HepG2 (cell line): Measurements from ENCODE around the gene ETV3L. TPM values are rescaled to one million over a fixed set of nuclear protein-coding genes. Genes with fewer than 3 reads are reported as not detected.

Experiments used
- ATAC-seq: fragments of 200-7000 bp; cut with Tn5 transposase; 3 replicates; pipeline ENCODE4 v1.9.1; 2020; ENCODE audit warnings: mild to moderate bottlenecking, moderate library complexity
- BruUV-seq: library from RNA; stranded (reverse); fragments of 400-500 nt; replicated peaks from 2 replicates; lab custom pipeline; 2021; lab: Mats Ljungman, UMichigan
- CTCF ChIA-PET: fragments of 300-600 bp; formaldehyde crosslinking; extraction: SDS; loops from one replicate; lab custom pipeline; 2021; ENCODE audit warnings: low total read pairs, inconsistent platforms, low intra/inter-chr PET ratio; lab: Yijun Ruan, JAX
- POLR2A ChIA-PET: fragments of 350-600 bp; sonication (Branson Sonifier 250); formaldehyde crosslinking; loops from one replicate; lab custom pipeline; 2020; ENCODE audit warnings: antibody characterized with exemption, inconsistent platforms; lab: Yijun Ruan, JAX
- DNase-seq: peaks from one replicate; pipeline ENCODE4 v3.0.0-alpha.2; 2015; ENCODE audit warnings: low spot score
- FAIRE-seq: peaks from 3 replicates; lab custom pipeline; 2011; peaks lifted over from hg19 to GRCh38; lab: Jason Lieb, UNC
- H2AFZ ChIP-seq: one replicate; pipeline ENCODE4 v1.6.1; 2011; ENCODE audit warnings: low read length, inconsistent platforms
- H3K27ac ChIP-seq: fragments of 300-600 bp; 3 replicates; pipeline ENCODE4 v1.8.0; 2011; ENCODE audit warnings: mixed run types, mild to moderate bottlenecking, mixed read lengths, low read length, inconsistent platforms; ENCODE audit not compliant: insufficient read depth; ENCODE audit errors: extremely low read length
- H3K27me3 ChIP-seq, 2 experiments: fragments of 200-600 bp in 1 of 2; 2 replicates in 1 of 2; 3 replicates in 1 of 2; pipeline versions ENCODE4 v1.6.0 to v1.8.0; 2011; ENCODE audit warnings: low read length in 2 of 2, mild to moderate bottlenecking in 2 of 2, moderate library complexity in 2 of 2, inconsistent platforms in 1 of 2; ENCODE audit not compliant: insufficient read depth in 2 of 2, control insufficient read depth in 1 of 2
- H3K36me3 ChIP-seq, 2 experiments: fragments of 200-600 bp in 1 of 2; replicated peaks in 1 of 2; 2 replicates in 1 of 2; 3 replicates in 1 of 2; pipeline versions ENCODE4 v1.5.1 to v1.8.0; 2011; ENCODE audit warnings: low read length in 2 of 2, inconsistent platforms in 1 of 2; ENCODE audit not compliant: insufficient read depth in 2 of 2, control insufficient read depth in 1 of 2
- H3K4me1 ChIP-seq: 2 replicates; pipeline ENCODE4 v1.5.1; 2012; ENCODE audit warnings: low read length, inconsistent platforms; ENCODE audit not compliant: insufficient read depth
- H3K4me2 ChIP-seq: 2 replicates; pipeline ENCODE4 v1.6.0; 2011; ENCODE audit warnings: low read depth, low read length, inconsistent platforms
- H3K4me3 ChIP-seq, 3 experiments: fragments of 200-600 bp in 1 of 3; sonication (generic), shearing (Covaris generic) in 1 of 3; replicated peaks in 1 of 3; 2 replicates each; pipeline ENCODE4 v1.5.1; 2011 to 2016; ENCODE audit warnings: low read length in 3 of 3, inconsistent platforms in 2 of 3, low read depth in 2 of 3, mild to moderate bottlenecking in 2 of 3, control low read depth in 1 of 3, mixed read lengths in 1 of 3; ENCODE audit not compliant: insufficient read depth in 1 of 3
- H3K79me2 ChIP-seq: one replicate; pipeline ENCODE4 v1.6.1; 2011; ENCODE audit warnings: low read length, inconsistent platforms; ENCODE audit not compliant: insufficient read depth
- H3K9ac ChIP-seq: 2 replicates; pipeline ENCODE4 v1.6.0; 2011; ENCODE audit warnings: mild to moderate bottlenecking, low read depth, low read length, inconsistent platforms; ENCODE audit not compliant: insufficient read depth
- H3K9me3 ChIP-seq: 2 replicates; pipeline ENCODE4 v1.5.1; 2012; ENCODE audit warnings: mild to moderate bottlenecking, low read length
- H4K20me1 ChIP-seq: 2 replicates; pipeline ENCODE4 v1.6.0; 2011; ENCODE audit warnings: inconsistent platforms, mild to moderate bottlenecking, low read length, moderate library complexity; ENCODE audit not compliant: insufficient read depth
- DBP ChIP-seq: sonication (generic); formaldehyde crosslinking; IDR thresholded peaks from 2 replicates; pipeline ENCODE4 v1.4.0; 2020; ENCODE audit warnings: missing genetic modification reagents; ENCODE audit errors: not compliant biosample characterization
- HDAC1 ChIP-seq: sonication (generic); formaldehyde crosslinking; IDR thresholded peaks from 2 replicates; pipeline ENCODE4 v1.5.1; 2020; ENCODE audit warnings: mild to moderate bottlenecking, missing genetic modification reagents
- HNRNPLL ChIP-seq: fragments of 200-400 bp; formaldehyde crosslinking; IDR thresholded peaks from 2 replicates; pipeline ENCODE4 v1.6.1; 2017; ENCODE audit warnings: mild to moderate bottlenecking, low read depth, low read length; ENCODE audit not compliant: poor library complexity, severe bottlenecking
- IRX3 ChIP-seq: sonication (generic); formaldehyde crosslinking; IDR thresholded peaks from 2 replicates; pipeline ENCODE4 v1.8.1; 2023; ENCODE audit warnings: mild to moderate bottlenecking, low read depth, missing genetic modification reagents, borderline replicate concordance
- JUN ChIP-seq: sonication (generic); formaldehyde crosslinking; IDR thresholded peaks from 2 replicates; pipeline ENCODE4 v1.4.0; 2020; ENCODE audit warnings: mild to moderate bottlenecking, missing genetic modification reagents
- LCORL ChIP-seq, 2 experiments: fragments of 450-650 bp in 1 of 2; sonication (generic) in 1 of 2; formaldehyde crosslinking in 1 of 2; IDR thresholded peaks; 2 replicates each; pipeline versions ENCODE4 v1.5.0 to v1.6.1; 2017 to 2020; ENCODE audit warnings: antibody characterized with exemption in 1 of 2, missing genetic modification reagents in 1 of 2
- RXRB ChIP-seq: IDR thresholded peaks from 2 replicates; pipeline ENCODE4 v1.6.1; 2016; ENCODE audit warnings: borderline replicate concordance, missing genetic modification reagents, missing compliant biosample characterization
- SMAD3 ChIP-seq: sonication (generic); formaldehyde crosslinking; IDR thresholded peaks from 2 replicates; pipeline ENCODE4 v1.4.0; 2020; ENCODE audit warnings: missing genetic modification reagents
- ZBTB7B ChIP-seq: sonication (generic); formaldehyde crosslinking; IDR thresholded peaks from 2 replicates; pipeline ENCODE4 v1.4.0; 2020; ENCODE audit warnings: missing genetic modification reagents
- ZFYVE20 ChIP-seq: sonication (generic); formaldehyde crosslinking; IDR thresholded peaks from 2 replicates; pipeline ENCODE4 v1.8.0; 2023; ENCODE audit warnings: low read depth, mild to moderate bottlenecking, moderate library complexity, missing genetic modification reagents, borderline replicate concordance
- ZKSCAN8 ChIP-seq: IDR thresholded peaks from 2 replicates; pipeline ENCODE4 v1.6.1; 2016; ENCODE audit warnings: borderline replicate concordance, missing genetic modification reagents, missing compliant biosample characterization
- ZNF724P ChIP-seq: sonication (generic); formaldehyde crosslinking; IDR thresholded peaks from 2 replicates; pipeline ENCODE4 v1.8.0; 2022; ENCODE audit warnings: missing genetic modification reagents, borderline replicate concordance
- WGBS: methylation state at CpG from one replicate; pipeline ENCODE4 v1.1.6; 2017; ENCODE audit warnings: low lambda C conversion rate; 5-methylcytosine and 5-hydroxymethylcytosine counted together
- in situ Hi-C: cut with HindIII; loops from 2 replicates; pipeline ENCODE4 v1.10.0; 2017; ENCODE audit warnings: low pct_unique_long_range_greater_than_20kb; ENCODE audit not compliant: extremely low pct_ligation_motif_present
- intact Hi-C: fragments of 100-400 bp; cut with micrococcal nuclease; formaldehyde crosslinking; loops from one replicate; pipeline ENCODE4 v1.10.0; 2022; ENCODE audit not compliant: unreplicated experiment
- polyA plus RNA-seq, 8 experiments: library from polyadenylated mRNA; depleted of rRNA in 3 of 8; stranded (reverse) in 7 of 8; unstranded in 1 of 8; fragments of >200 nt; fragmentation: Illumina TruSeq in 4 of 8; extraction: Trizol in 4 of 8; gene quantifications; 2 replicates each; pipeline versions ENCODE4 v1.2.1 to v1.2.3, GENCODE V29; 2011 to 2016; ENCODE audit warnings: low read depth in 4 of 8, missing spikeins in 1 of 8, mixed read lengths in 1 of 8; ENCODE audit not compliant: insufficient read depth in 1 of 8
- total RNA-seq, 5 experiments: library from RNA; depleted of rRNA; stranded (reverse); fragments of >200 nt; fragmentation: Illumina TruSeq; extraction: Trizol; gene quantifications; 2 replicates each; pipeline ENCODE4 v1.2.3, GENCODE V29; 2016; ENCODE audit warnings: low read depth in 1 of 5

ETV3L gene
- total and polyA plus RNA-seq, 2 of the 13 experiments (the other 11 are each of a cell fraction or from before 2014, with no cell fraction given) = not detected

- TF ChIP-seq HNRNPLL = no peak
- TF ChIP-seq HDAC1 = no peak
- TF ChIP-seq ZFYVE20 = no peak
- no peak for TF ChIP-seq JUN (CRISPR knock-in tag)
- TF ChIP-seq DBP (CRISPR knock-in tag) = no peak
- no peak for TF ChIP-seq SMAD3 (CRISPR knock-in tag)
- no peak for TF ChIP-seq RXRB (CRISPR knock-in tag)
- TF ChIP-seq ZBTB7B (CRISPR knock-in tag) = no peak
- no peak for TF ChIP-seq ZNF724P
- TF ChIP-seq IRX3 (CRISPR knock-in tag) = no peak
- TF ChIP-seq LCORL (IDR thresholded peaks at IDR 0.05) = no peak
- TF ChIP-seq LCORL (CRISPR knock-in tag; IDR thresholded peaks at IDR 0.05) = no peak
- no peak for TF ChIP-seq ZKSCAN8 (CRISPR knock-in tag)
- DNase-seq = no peak
- H3K4me1 ChIP-seq = no peaks in the 10 kb centered on the region
- no peak overlapping the region for H3K9ac ChIP-seq
- H3K9me3 ChIP-seq = no peaks in the 10 kb centered on the region
- CTCF ChIA-PET = no interaction called here
- H3K36me3 ChIP-seq = no peaks in the 10 kb centered on the region
- WGBS = 95% methylated on average over 1 of the region's 1 CpG
- intact Hi-C loops (no loop called here), in situ Hi-C loops (no loop called here)
- H4K20me1 ChIP-seq = no peaks in the 10 kb centered on the region
- no peak overlapping the region for H2AFZ ChIP-seq
- H3K27me3 ChIP-seq = peaks cover 0 to 3% of the 10 kb centered on the region in 2 experiments; a peak in 1 of 5 replicates
- POLR2A ChIA-PET = no interaction called here
- no peak for FAIRE-seq
- BruUV-seq = no TSS peak
- no peak for ATAC-seq
- H3K4me2 ChIP-seq = no peak overlapping the region
- no peak overlapping the region for H3K27ac ChIP-seq
- H3K4me3 ChIP-seq = no peak overlapping the region
- H3K79me2 ChIP-seq = no peaks in the 10 kb centered on the region
These were observed 22.2 kb downstream of the ETV3L start for GRCh38 chr1:157077394-157077793.
